ENCODE results near the gene EPS15. TPM values are rescaled to one million over a fixed set of nuclear protein-coding genes. Genes with fewer than 3 reads are reported as not detected.

Gene EPS15
- total and polyA plus RNA-seq, 9 of the 15 experiments (the other 6 are each of a cell fraction or from before 2014, with no cell fraction given): 23.1 to 69.0 (median 41.7) TPM

DNA sequence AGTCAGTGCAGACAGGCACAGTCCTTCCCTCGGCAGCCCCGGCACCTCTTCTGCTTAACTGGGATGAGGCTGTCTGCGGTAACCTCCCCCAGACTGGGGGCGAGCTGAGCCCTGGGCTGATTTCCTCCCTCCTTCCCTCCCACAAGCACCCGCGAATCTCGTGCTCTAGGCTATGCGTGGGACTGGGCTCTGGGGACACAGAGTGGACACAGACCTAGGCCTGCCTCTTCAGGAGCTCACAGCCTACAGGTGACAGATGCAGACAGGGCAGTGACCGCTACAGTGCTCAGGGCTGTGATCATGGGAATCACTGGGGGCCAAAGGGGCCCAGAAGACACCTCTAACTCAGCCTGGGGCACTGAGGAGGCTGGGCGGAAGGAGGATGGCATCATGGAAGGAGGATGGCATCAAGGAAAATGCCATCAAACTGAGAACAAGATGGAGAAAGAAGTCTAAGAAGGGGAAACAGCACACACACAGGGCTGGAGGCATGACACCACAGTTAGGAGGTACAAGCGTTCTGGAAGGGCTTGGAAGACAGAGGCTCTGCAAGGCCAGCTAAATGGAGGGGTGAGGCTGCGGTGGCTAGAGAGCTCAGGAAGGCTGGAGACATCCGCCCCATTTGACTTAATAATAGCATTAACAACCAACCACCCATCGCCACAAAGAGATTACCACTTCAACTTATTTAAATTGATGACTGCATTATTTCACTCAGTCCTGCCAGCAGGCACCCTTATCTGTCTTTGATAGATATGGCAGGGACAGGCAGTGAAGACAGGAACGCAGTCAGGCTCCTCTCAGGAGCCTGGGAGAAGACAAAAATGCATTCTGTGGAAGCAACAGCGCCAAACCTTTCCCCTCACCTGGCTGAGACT lies 192.9 kb downstream of the EPS15 start (continued):
- TF ChIP-seq ZNF324 (CRISPR knock-in tag; IDR thresholded peaks at IDR 0.05) (no peak), FOXP1 (CRISPR knock-in tag; IDR thresholded peaks at IDR 0.05) (no peak), SMC3 (conservative IDR thresholded peaks at IDR 0.05; ENCODE audit: insufficient read depth, low read depth, low read length) (no peak), SAP30 (IDR thresholded peaks at IDR 0.05; ENCODE audit: borderline replicate concordance, insufficient read depth, low read depth, low read length, poor library complexity, severe bottlenecking) (no peak), ZEB2 (IDR thresholded peaks at IDR 0.05) (peak; percentile 11; the same call in 1 of the 2 replicates), SREBF1 (IDR thresholded peaks at IDR 0.05; ENCODE audit: borderline replicate concordance, low read depth, low read length) (no peak)
- TF ChIP-seq, protein P1, sequence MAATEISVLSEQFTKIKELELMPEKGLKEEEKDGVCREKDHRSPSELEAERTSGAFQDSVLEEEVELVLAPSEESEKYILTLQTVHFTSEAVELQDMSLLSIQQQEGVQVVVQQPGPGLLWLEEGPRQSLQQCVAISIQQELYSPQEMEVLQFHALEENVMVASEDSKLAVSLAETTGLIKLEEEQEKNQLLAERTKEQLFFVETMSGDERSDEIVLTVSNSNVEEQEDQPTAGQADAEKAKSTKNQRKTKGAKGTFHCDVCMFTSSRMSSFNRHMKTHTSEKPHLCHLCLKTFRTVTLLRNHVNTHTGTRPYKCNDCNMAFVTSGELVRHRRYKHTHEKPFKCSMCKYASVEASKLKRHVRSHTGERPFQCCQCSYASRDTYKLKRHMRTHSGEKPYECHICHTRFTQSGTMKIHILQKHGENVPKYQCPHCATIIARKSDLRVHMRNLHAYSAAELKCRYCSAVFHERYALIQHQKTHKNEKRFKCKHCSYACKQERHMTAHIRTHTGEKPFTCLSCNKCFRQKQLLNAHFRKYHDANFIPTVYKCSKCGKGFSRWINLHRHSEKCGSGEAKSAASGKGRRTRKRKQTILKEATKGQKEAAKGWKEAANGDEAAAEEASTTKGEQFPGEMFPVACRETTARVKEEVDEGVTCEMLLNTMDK (IDR thresholded peaks at IDR 0.05; ENCODE audit: borderline replicate concordance, insufficient read depth, low read depth, low read length, poor library complexity, severe bottlenecking): no peak
- TF ChIP-seq, protein P2, sequence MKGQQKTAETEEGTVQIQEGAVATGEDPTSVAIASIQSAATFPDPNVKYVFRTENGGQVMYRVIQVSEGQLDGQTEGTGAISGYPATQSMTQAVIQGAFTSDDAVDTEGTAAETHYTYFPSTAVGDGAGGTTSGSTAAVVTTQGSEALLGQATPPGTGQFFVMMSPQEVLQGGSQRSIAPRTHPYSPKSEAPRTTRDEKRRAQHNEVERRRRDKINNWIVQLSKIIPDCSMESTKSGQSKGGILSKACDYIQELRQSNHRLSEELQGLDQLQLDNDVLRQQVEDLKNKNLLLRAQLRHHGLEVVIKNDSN (CRISPR knock-in tag; IDR thresholded peaks at IDR 0.05): no peak
- TF ChIP-seq, protein P3, sequence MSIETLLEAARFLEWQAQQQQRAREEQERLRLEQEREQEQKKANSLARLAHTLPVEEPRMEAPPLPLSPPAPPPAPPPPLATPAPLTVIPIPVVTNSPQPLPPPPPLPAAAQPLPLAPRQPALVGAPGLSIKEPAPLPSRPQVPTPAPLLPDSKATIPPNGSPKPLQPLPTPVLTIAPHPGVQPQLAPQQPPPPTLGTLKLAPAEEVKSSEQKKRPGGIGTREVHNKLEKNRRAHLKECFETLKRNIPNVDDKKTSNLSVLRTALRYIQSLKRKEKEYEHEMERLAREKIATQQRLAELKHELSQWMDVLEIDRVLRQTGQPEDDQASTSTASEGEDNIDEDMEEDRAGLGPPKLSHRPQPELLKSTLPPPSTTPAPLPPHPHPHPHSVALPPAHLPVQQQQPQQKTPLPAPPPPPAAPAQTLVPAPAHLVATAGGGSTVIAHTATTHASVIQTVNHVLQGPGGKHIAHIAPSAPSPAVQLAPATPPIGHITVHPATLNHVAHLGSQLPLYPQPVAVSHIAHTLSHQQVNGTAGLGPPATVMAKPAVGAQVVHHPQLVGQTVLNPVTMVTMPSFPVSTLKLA (conservative IDR thresholded peaks at IDR 0.05): no peak
- TF ChIP-seq, protein P4, sequence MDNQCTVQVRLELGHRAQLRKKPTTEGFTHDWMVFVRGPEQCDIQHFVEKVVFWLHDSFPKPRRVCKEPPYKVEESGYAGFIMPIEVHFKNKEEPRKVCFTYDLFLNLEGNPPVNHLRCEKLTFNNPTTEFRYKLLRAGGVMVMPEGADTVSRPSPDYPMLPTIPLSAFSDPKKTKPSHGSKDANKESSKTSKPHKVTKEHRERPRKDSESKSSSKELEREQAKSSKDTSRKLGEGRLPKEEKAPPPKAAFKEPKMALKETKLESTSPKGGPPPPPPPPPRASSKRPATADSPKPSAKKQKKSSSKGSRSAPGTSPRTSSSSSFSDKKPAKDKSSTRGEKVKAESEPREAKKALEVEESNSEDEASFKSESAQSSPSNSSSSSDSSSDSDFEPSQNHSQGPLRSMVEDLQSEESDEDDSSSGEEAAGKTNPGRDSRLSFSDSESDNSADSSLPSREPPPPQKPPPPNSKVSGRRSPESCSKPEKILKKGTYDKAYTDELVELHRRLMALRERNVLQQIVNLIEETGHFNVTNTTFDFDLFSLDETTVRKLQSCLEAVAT (IDR thresholded peaks at IDR 0.05): 0 out of 4 replicates have a peak, but pooled peaks of 1 of the 2 experiments have one; percentile 34
- TF ChIP-seq, protein P5, sequence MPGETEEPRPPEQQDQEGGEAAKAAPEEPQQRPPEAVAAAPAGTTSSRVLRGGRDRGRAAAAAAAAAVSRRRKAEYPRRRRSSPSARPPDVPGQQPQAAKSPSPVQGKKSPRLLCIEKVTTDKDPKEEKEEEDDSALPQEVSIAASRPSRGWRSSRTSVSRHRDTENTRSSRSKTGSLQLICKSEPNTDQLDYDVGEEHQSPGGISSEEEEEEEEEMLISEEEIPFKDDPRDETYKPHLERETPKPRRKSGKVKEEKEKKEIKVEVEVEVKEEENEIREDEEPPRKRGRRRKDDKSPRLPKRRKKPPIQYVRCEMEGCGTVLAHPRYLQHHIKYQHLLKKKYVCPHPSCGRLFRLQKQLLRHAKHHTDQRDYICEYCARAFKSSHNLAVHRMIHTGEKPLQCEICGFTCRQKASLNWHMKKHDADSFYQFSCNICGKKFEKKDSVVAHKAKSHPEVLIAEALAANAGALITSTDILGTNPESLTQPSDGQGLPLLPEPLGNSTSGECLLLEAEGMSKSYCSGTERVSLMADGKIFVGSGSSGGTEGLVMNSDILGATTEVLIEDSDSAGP (CRISPR knock-in tag; IDR thresholded peaks at IDR 0.05): no peak
- TF ChIP-seq, protein P6, sequence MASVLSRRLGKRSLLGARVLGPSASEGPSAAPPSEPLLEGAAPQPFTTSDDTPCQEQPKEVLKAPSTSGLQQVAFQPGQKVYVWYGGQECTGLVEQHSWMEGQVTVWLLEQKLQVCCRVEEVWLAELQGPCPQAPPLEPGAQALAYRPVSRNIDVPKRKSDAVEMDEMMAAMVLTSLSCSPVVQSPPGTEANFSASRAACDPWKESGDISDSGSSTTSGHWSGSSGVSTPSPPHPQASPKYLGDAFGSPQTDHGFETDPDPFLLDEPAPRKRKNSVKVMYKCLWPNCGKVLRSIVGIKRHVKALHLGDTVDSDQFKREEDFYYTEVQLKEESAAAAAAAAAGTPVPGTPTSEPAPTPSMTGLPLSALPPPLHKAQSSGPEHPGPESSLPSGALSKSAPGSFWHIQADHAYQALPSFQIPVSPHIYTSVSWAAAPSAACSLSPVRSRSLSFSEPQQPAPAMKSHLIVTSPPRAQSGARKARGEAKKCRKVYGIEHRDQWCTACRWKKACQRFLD (CRISPR knock-in tag; IDR thresholded peaks at IDR 0.05): no peak
- TF ChIP-seq, protein P7, sequence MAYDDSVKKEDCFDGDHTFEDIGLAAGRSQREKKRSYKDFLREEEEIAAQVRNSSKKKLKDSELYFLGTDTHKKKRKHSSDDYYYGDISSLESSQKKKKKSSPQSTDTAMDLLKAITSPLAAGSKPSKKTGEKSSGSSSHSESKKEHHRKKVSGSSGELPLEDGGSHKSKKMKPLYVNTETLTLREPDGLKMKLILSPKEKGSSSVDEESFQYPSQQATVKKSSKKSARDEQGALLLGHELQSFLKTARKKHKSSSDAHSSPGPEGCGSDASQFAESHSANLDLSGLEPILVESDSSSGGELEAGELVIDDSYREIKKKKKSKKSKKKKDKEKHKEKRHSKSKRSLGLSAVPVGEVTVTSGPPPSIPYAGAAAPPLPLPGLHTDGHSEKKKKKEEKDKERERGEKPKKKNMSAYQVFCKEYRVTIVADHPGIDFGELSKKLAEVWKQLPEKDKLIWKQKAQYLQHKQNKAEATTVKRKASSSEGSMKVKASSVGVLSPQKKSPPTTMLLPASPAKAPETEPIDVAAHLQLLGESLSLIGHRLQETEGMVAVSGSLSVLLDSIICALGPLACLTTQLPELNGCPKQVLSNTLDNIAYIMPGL (CRISPR knock-in tag; IDR thresholded peaks at IDR 0.05): 0 out of 2 replicates have a peak, but pooled peaks have one; percentile 18

Measured in K562 (cell line).